ENCODE data around the gene PRKCA. TPM values are rescaled to one million over a fixed set of nuclear protein-coding genes. Genes with fewer than 3 reads are reported as not detected.

Gene PRKCA
- total and polyA plus RNA-seq, 2 of the 13 experiments (the other 11 are each of a cell fraction or from before 2014, with no cell fraction given): 18.5 to 21.5 TPM

GRCh38 chr17:66302761-66303626, 581 bp downstream of the PRKCA start (continued):
- no peak for TF ChIP-seq THAP8 (CRISPR knock-in tag; IDR thresholded peaks at IDR 0.05; ENCODE audit: borderline replicate concordance)
- TF ChIP-seq ZNF235 (CRISPR knock-in tag; IDR thresholded peaks at IDR 0.05; ENCODE audit: borderline replicate concordance): peak; percentile 81
- peak; percentile 38; the same call in 1 of the 2 replicates for TF ChIP-seq ISL2 (CRISPR knock-in tag; IDR thresholded peaks at IDR 0.05)
- peak; percentile 79; the same call in 1 of the 2 replicates for TF ChIP-seq CSRNP1 (CRISPR knock-in tag; IDR thresholded peaks at IDR 0.05)
- 0 out of 2 replicates have a peak, but pooled peaks have one; percentile 60 for TF ChIP-seq SNAPC5 (CRISPR knock-in tag; IDR thresholded peaks at IDR 0.05; ENCODE audit: borderline replicate concordance)
- no peak for TF ChIP-seq ZNF883 (CRISPR knock-in tag; IDR thresholded peaks at IDR 0.05; ENCODE audit: not compliant biosample characterization)
- TF ChIP-seq USF2 (IDR thresholded peaks at IDR 0.05; ENCODE audit: low read depth, low read length): no peak
- no peak for TF ChIP-seq USF2 (CRISPR knock-in tag; IDR thresholded peaks at IDR 0.05; ENCODE audit: borderline replicate concordance)
- TF ChIP-seq ZNF724P (CRISPR knock-in tag; IDR thresholded peaks at IDR 0.05; ENCODE audit: borderline replicate concordance): peak; percentile 85; the same call in 1 of the 2 replicates
- peak; percentile 51 for TF ChIP-seq KDM2A (CRISPR knock-in tag; IDR thresholded peaks at IDR 0.05; ENCODE audit: borderline replicate concordance, low read depth)
- TF ChIP-seq ZNF143 (CRISPR knock-in tag; IDR thresholded peaks at IDR 0.05): no peak
- no peak for TF ChIP-seq FLYWCH1 (CRISPR knock-in tag; IDR thresholded peaks at IDR 0.05)
- TF ChIP-seq ARNT (IDR thresholded peaks at IDR 0.05): no peak
- no peak for TF ChIP-seq DNMT1 (CRISPR knock-in tag; IDR thresholded peaks at IDR 0.05)
- TF ChIP-seq SMAD3 (CRISPR knock-in tag; IDR thresholded peaks at IDR 0.05): no peak
- TF ChIP-seq ZSCAN5A (CRISPR knock-in tag; IDR thresholded peaks at IDR 0.05; ENCODE audit: borderline replicate concordance): peak; percentile 52; the same call in 1 of the 2 replicates
- TF ChIP-seq ZNF12 (CRISPR knock-in tag; IDR thresholded peaks at IDR 0.05): no peak
- 0 out of 2 replicates have a peak, but pooled peaks have one; percentile 23 for TF ChIP-seq ZNF329 (CRISPR knock-in tag; IDR thresholded peaks at IDR 0.05; ENCODE audit: low read depth)
- TF ChIP-seq TOPORS (CRISPR knock-in tag; IDR thresholded peaks at IDR 0.05): peak; percentile 93
- TF ChIP-seq ZNF660 (CRISPR knock-in tag; IDR thresholded peaks at IDR 0.05; ENCODE audit: borderline replicate concordance, low read depth): 0 out of 2 replicates have a peak, but pooled peaks have one; percentile 56
- no peak for TF ChIP-seq TRAFD1 (CRISPR knock-in tag; IDR thresholded peaks at IDR 0.05; ENCODE audit: borderline replicate concordance)

Measured in HepG2 (cell line).